ENCODE measurements around the gene FAM221A. TPM values are rescaled to one million over a fixed set of nuclear protein-coding genes. Genes with fewer than 3 reads are reported as not detected.

Gene FAM221A
- polyA plus RNA-seq, 1 donor from 2014 or later, result 11.3 TPM

DNA sequence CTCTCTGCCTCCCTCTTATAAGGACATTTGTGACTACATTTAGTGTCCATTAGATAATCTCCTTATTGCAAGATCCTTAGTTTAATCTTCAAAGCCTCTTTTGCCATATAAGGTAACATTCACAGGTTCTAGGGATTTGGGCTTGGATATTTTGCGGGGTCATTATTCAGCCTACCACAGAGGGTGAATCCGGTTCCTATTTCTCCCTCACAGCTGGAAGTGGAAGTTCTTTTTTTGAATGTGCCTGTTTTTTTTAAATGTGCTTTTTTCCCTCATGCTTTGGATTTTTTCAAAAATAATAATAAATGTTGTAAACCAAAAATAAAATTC lies 17.1 kb upstream of the FAM221A start:
- Histone ChIP-seq H3K9me3 (ENCODE audit: low read length) (no peaks in the 10 kb centered on the region), H3K4me2 (ENCODE audit: low read length) (no peak overlapping the region), H3K36me3 (ENCODE audit: insufficient read depth, low read length) (no peaks in the 10 kb centered on the region), H4K20me1 (ENCODE audit: insufficient read depth) (no peaks in the 10 kb centered on the region), H2AFZ (ENCODE audit: low read depth, low read length) (no peak overlapping the region), H3K9ac (ENCODE audit: low read length) (no peak overlapping the region), H3F3A (ENCODE audit: insufficient read depth, low read length, poor library complexity, severe bottlenecking) (no peaks in the 10 kb centered on the region), H3K27me3 (ENCODE audit: insufficient read depth, low read depth, low read length) (no peaks in the 10 kb centered on the region), H3K79me2 (replicated peaks; ENCODE audit: insufficient read depth, low read length) (no peaks in the 10 kb centered on the region), H3K27ac (ENCODE audit: low read length) (no peak overlapping the region), H3K4me3 (ENCODE audit: low read length) (no peak overlapping the region), H3K9me2 (ENCODE audit: insufficient read depth, low read length) (no peaks in the 10 kb centered on the region)
- TF ChIP-seq SMC3 (conservative IDR thresholded peaks at IDR 0.05; ENCODE audit: poor library complexity) (no peak), EP300 (conservative IDR thresholded peaks at IDR 0.05; ENCODE audit: poor library complexity, severe bottlenecking) (no peak)

GRCh38 chr7:23664122-23664521 lies 15.9 kb upstream of the FAM221A start:
- no peak for TF ChIP-seq EP300 (conservative IDR thresholded peaks at IDR 0.05; ENCODE audit: poor library complexity, severe bottlenecking)
- Histone ChIP-seq H3K27ac (ENCODE audit: low read length) (no peak overlapping the region), H3K79me2 (replicated peaks; ENCODE audit: insufficient read depth, low read length) (no peaks in the 10 kb centered on the region), H3K9me3 (ENCODE audit: low read length) (no peaks in the 10 kb centered on the region), H3F3A (ENCODE audit: insufficient read depth, low read length, poor library complexity, severe bottlenecking) (no peaks in the 10 kb centered on the region), H3K4me2 (ENCODE audit: low read length) (no peak overlapping the region), H3K27me3 (ENCODE audit: insufficient read depth, low read depth, low read length) (no peaks in the 10 kb centered on the region), H3K9ac (ENCODE audit: low read length) (no peak overlapping the region), H4K20me1 (ENCODE audit: insufficient read depth) (no peaks in the 10 kb centered on the region), H2AFZ (ENCODE audit: low read depth, low read length) (no peak overlapping the region), H3K36me3 (ENCODE audit: insufficient read depth, low read length) (no peaks in the 10 kb centered on the region), H3K9me2 (ENCODE audit: insufficient read depth, low read length) (no peaks in the 10 kb centered on the region), H3K4me3 (ENCODE audit: low read length) (no peak overlapping the region)

GRCh38 chr7:23672033-23672432 lies 8.0 kb upstream of the FAM221A start:
- H3K9me2 ChIP-seq (ENCODE audit: insufficient read depth, low read length), result no peaks in the 10 kb centered on the region
- H3K27ac ChIP-seq (ENCODE audit: low read length), result no peak overlapping the region
- no peaks in the 10 kb centered on the region for H3K36me3 ChIP-seq (ENCODE audit: insufficient read depth, low read length)
- no peaks in the 10 kb centered on the region for H3K79me2 ChIP-seq (replicated peaks; ENCODE audit: insufficient read depth, low read length)
- H2AFZ ChIP-seq (ENCODE audit: low read depth, low read length), result no peak overlapping the region
- no peaks in the 10 kb centered on the region for H3K27me3 ChIP-seq (ENCODE audit: insufficient read depth, low read depth, low read length)
- no peaks in the 10 kb centered on the region for H3F3A ChIP-seq (ENCODE audit: insufficient read depth, low read length, poor library complexity, severe bottlenecking)
- TF ChIP-seq EZH2 (IDR thresholded peaks at IDR 0.05; ENCODE audit: borderline replicate concordance, insufficient read depth, low read length, poor library complexity, severe bottlenecking) (no peak), RAD21 (conservative IDR thresholded peaks at IDR 0.05) (no peak), TAF1 (IDR thresholded peaks at IDR 0.05; ENCODE audit: low read depth) (no peak), EP300 (conservative IDR thresholded peaks at IDR 0.05; ENCODE audit: poor library complexity, severe bottlenecking) (no peak), REST (IDR thresholded peaks at IDR 0.05; ENCODE audit: borderline replicate concordance) (no peak), MXI1 (conservative IDR thresholded peaks at IDR 0.05; ENCODE audit: poor library complexity, severe bottlenecking) (no peak)
- no peaks in the 10 kb centered on the region for H3K9me3 ChIP-seq (ENCODE audit: low read length)
- H4K20me1 ChIP-seq (ENCODE audit: insufficient read depth), result no peaks in the 10 kb centered on the region
- H3K4me2 ChIP-seq (ENCODE audit: low read length), result no peak overlapping the region
- H3K4me3 ChIP-seq (ENCODE audit: low read length), result no peak overlapping the region
- no peak overlapping the region for H3K9ac ChIP-seq (ENCODE audit: low read length)

Data from neural cell (in vitro differentiated cells).